ENCODE results near the gene HSPA6.
"Not testable (repeated sequence)": the region's sequence is repeated elsewhere in the genome, so short reads cannot be mapped to it uniquely, and the experiment has no call there.

The HSPA6 gene

DNA sequence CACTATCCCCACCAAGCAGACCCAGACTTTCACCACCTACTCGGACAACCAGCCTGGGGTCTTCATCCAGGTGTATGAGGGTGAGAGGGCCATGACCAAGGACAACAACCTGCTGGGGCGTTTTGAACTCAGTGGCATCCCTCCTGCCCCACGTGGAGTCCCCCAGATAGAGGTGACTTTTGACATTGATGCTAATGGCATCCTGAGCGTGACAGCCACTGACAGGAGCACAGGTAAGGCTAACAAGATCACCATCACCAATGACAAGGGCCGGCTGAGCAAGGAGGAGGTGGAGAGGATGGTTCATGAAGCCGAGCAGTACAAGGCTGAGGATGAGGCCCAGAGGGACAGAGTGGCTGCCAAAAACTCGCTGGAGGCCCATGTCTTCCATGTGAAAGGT lies 1.6 kb downstream of the HSPA6 start:
- DNase-seq (ENCODE audit: insufficient read length, low spot score) = not testable (repeated sequence)

DNA sequence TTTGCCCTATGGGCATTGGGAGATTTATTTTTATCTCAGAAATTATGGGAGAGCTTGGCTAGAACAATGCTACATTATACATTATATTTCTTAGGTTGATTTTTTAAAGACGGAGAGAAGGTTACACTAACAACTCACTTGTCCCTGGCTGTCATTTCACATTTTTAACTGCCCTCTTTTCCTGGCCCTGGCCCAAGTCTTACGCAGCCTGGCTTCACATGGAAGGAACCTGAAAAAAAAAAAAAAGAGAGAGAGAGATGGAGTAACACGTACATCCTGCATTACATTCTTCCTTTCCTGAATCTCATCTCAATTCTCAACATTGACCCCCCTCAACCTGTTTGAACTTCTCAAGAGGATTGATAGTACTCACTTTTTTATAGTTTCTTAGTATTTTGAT lies 4.2 kb downstream of the HSPA6 start:
- not testable (repeated sequence) for FAIRE-seq; DNase-seq (ENCODE audit: insufficient read length, low spot score)

More for the DNA sequence above, 1.6 kb downstream of the HSPA6 start:
- not testable (repeated sequence) for FAIRE-seq

GRCh38 chr1:161529463-161530104 lies 5.2 kb downstream of the HSPA6 start:
- not testable (repeated sequence) for DNase-seq (ENCODE audit: insufficient read length, low spot score)
- peak; percentile 28 for FAIRE-seq

- DNase-seq (ENCODE audit: insufficient read length, low spot score) = not testable (repeated sequence)
- peak; percentile 60 for FAIRE-seq
Measured at GRCh38 chr1:161530158-161530557, 5.8 kb downstream of the HSPA6 start.

GRCh38 chr1:161530671-161531641 lies 6.6 kb downstream of the HSPA6 start:
- DNase-seq (ENCODE audit: insufficient read length, low spot score) = not testable (repeated sequence)
- peak; percentile 60 for TF ChIP-seq SPI1 (IDR thresholded peaks at IDR 0.05; ENCODE audit: low read depth, low read length)
- TF ChIP-seq PAX5 (IDR thresholded peaks at IDR 0.05; ENCODE audit: insufficient read depth, low read length, severe bottlenecking) = peak; percentile 40
- peak; percentile 96 for FAIRE-seq

- DNase-seq (ENCODE audit: insufficient read length, low spot score) (no peak), FAIRE-seq (no peak)
- TF ChIP-seq TAF1 (IDR thresholded peaks at IDR 0.05; ENCODE audit: low read depth, low read length) = no peak
- no peak for TF ChIP-seq SPI1 (IDR thresholded peaks at IDR 0.05; ENCODE audit: low read depth, low read length)
- no peak for TF ChIP-seq POLR2AphosphoS5 (IDR thresholded peaks at IDR 0.05; ENCODE audit: low read depth, low read length)
- TF ChIP-seq POLR2A (IDR thresholded peaks at IDR 0.05; ENCODE audit: low read depth, low read length) = no peak
- no peak for TF ChIP-seq PAX5 (IDR thresholded peaks at IDR 0.05; ENCODE audit: insufficient read depth, low read length, severe bottlenecking)
- TF ChIP-seq POU2F2 (IDR thresholded peaks at IDR 0.05; ENCODE audit: low read depth, low read length) = no peak
Measured at GRCh38 chr1:161531986-161532643, 7.8 kb downstream of the HSPA6 start.

GRCh38 chr1:161532644-161533567 lies 8.6 kb downstream of the HSPA6 start:
- not testable (repeated sequence) for FAIRE-seq; DNase-seq (ENCODE audit: insufficient read length, low spot score)
- peak; percentile 55 for TF ChIP-seq SPI1 (IDR thresholded peaks at IDR 0.05; ENCODE audit: low read depth, low read length)

- FAIRE-seq; DNase-seq (ENCODE audit: insufficient read length, low spot score): not testable (repeated sequence)
Measured at GRCh38 chr1:161537068-161537669, 12.8 kb downstream of the HSPA6 start.

- FAIRE-seq = not testable (repeated sequence)
Measured at GRCh38 chr1:161538925-161539479, 14.7 kb downstream of the HSPA6 start.

GRCh38 chr1:161539731-161540569 lies 15.6 kb downstream of the HSPA6 start:
- peak; percentile 40; the same call in 1 of the 2 replicates for TF ChIP-seq SPI1 (IDR thresholded peaks at IDR 0.05; ENCODE audit: low read depth, low read length)
- FAIRE-seq = peak; percentile 84
- DNase-seq (ENCODE audit: insufficient read length, low spot score) = not testable (repeated sequence)

More at GRCh38 chr1:161538925-161539479, 14.7 kb downstream of the HSPA6 start:
- not testable (repeated sequence) for DNase-seq (ENCODE audit: insufficient read length, low spot score)

GRCh38 chr1:161540570-161540960 lies 16.2 kb downstream of the HSPA6 start:
- not testable (repeated sequence) for DNase-seq (ENCODE audit: insufficient read length, low spot score); FAIRE-seq
